ENCODE measurements around the gene HOXA13. TPM values are rescaled to one million over a fixed set of nuclear protein-coding genes. Genes with fewer than 3 reads are reported as not detected.

The HOXA13 gene
- polyA plus RNA-seq, 1 of the 3 experiments (the other 2 are of a cell fraction) = not detected

GRCh38 chr7:27181795-27182275 lies 18.1 kb downstream of the HOXA13 start:
- H3K4me2 ChIP-seq = no peak overlapping the region
- WGBS (ENCODE audit: low lambda C conversion rate) = 32% methylated on average over 4 of the region's 4 CpGs
- POLR2A ChIA-PET = no interaction called here

GRCh38 chr7:27180431-27181420 lies 19.2 kb downstream of the HOXA13 start:
- TF ChIP-seq MAX (IDR thresholded peaks at IDR 0.05; ENCODE audit: low read depth) = no peak
- no peak for TF ChIP-seq MEF2A (IDR thresholded peaks at IDR 0.05; ENCODE audit: borderline replicate concordance, low read depth)
- no peak for TF ChIP-seq GATA2 (CRISPR knock-in tag; IDR thresholded peaks at IDR 0.05)
- TF ChIP-seq NRF1 (IDR thresholded peaks at IDR 0.05; ENCODE audit: low read depth, low read length) = no peak
- no peak for TF ChIP-seq JUND (IDR thresholded peaks at IDR 0.05)
- Histone ChIP-seq H4K20me1 (ENCODE audit: insufficient read depth) (no peaks in the 10 kb centered on the region; the same call in 1 of the 2 replicates), H3K27ac (ENCODE audit: low read depth in 2 of 2, low read length in 1 of 2) (no peak overlapping the region), H3K4me3 (ENCODE audit: low read depth in 2 of 2, low read length in 1 of 2) (no peak overlapping the region), H3K36me3 (replicated peaks in 1 of 2; ENCODE audit: control insufficient read depth in 1 of 2, insufficient read depth in 2 of 2, low read length in 1 of 2) (no peaks in the 10 kb centered on the region), H3K9ac (no peak overlapping the region), H3F3A (replicated peaks; ENCODE audit: insufficient read depth) (no peaks in the 10 kb centered on the region), H3K4me1 (ENCODE audit: control insufficient read depth in 1 of 2, insufficient read depth in 2 of 2, low read depth in 1 of 2, low read length in 1 of 2) (peaks cover 4 to 10% of the 10 kb centered on the region in 2 experiments; a peak in 1 of 4 replicates), H2AFZ (ENCODE audit: low read depth) (no peak overlapping the region), H3K79me2 (ENCODE audit: insufficient read depth) (no peaks in the 10 kb centered on the region), H3K9me2 (no peaks in the 10 kb centered on the region), H3K4me2 (no peak overlapping the region), H3K27me3 (ENCODE audit: insufficient read depth) (peaks cover 97% of the 10 kb centered on the region), H3K9me3 (no peaks in the 10 kb centered on the region)
- 34% methylated on average over 12 of the region's 12 CpGs for WGBS (ENCODE audit: low lambda C conversion rate)
- ChIA-PET CTCF (interaction anchor here (0.6 to 12.3 kb wide), 58 partner anchors 9 to 1288 kb away, joined by 3 to 205 read pairs (median 4); partner anchors contain the start of genes EVX1, HOXA11, HOXA13 and HOXA3), POLR2A (interaction anchor here (0.7 kb wide), 1 partner anchor 752 kb away, joined by 3 read pairs; no protein-coding TSS in a partner anchor)
- no peak for DNase-seq

More at GRCh38 chr7:27181795-27182275, 18.1 kb downstream of the HOXA13 start:
- Histone ChIP-seq H3K4me3 (ENCODE audit: low read depth in 2 of 2, low read length in 1 of 2) (no peak overlapping the region), H3F3A (replicated peaks; ENCODE audit: insufficient read depth) (peaks cover 7% of the 10 kb centered on the region), H3K27ac (ENCODE audit: low read depth in 2 of 2, low read length in 1 of 2) (no peak overlapping the region), H3K9me2 (no peaks in the 10 kb centered on the region), H3K79me2 (ENCODE audit: insufficient read depth) (no peaks in the 10 kb centered on the region), H3K9ac (no peak overlapping the region), H3K36me3 (replicated peaks in 1 of 2; ENCODE audit: control insufficient read depth in 1 of 2, insufficient read depth in 2 of 2, low read length in 1 of 2) (no peaks in the 10 kb centered on the region), H3K27me3 (ENCODE audit: insufficient read depth) (peaks cover 97% of the 10 kb centered on the region), H4K20me1 (ENCODE audit: insufficient read depth) (peaks cover 9% of the 10 kb centered on the region; the same call in 1 of the 2 replicates), H3K4me1 (ENCODE audit: control insufficient read depth in 1 of 2, insufficient read depth in 2 of 2, low read depth in 1 of 2, low read length in 1 of 2) (peaks cover 4 to 10% of the 10 kb centered on the region in 2 experiments; a peak in 1 of 4 replicates), H3K9me3 (no peaks in the 10 kb centered on the region), H2AFZ (ENCODE audit: low read depth) (no peak overlapping the region)
- TF ChIP-seq FOXM1 (IDR thresholded peaks at IDR 0.05; ENCODE audit: low read depth) = no peak
- TF ChIP-seq CTCF (IDR thresholded peaks at IDR 0.05) = no peak
- TF ChIP-seq FOXJ3 (CRISPR knock-in tag; IDR thresholded peaks at IDR 0.05) = no peak
- no peak for TF ChIP-seq RFX5 (IDR thresholded peaks at IDR 0.05; ENCODE audit: low read length)
- TF ChIP-seq TEAD4 (IDR thresholded peaks at IDR 0.05; ENCODE audit: borderline replicate concordance, insufficient read depth) = no peak
- DNase-seq = no peak
- CTCF ChIA-PET = interaction anchor here (0.7 to 6.8 kb wide), 11 partner anchors 8 to 1289 kb away, joined by 3 to 70 read pairs (median 9); partner anchors contain the start of genes HOXA10 and HOXA5

Measured in SK-N-SH (cell line).